GM12878 (cell line): ENCODE measurements around the gene EBF3. TPM values are rescaled to one million over a fixed set of nuclear protein-coding genes. Genes with fewer than 3 reads are reported as not detected.

Experiments used
- ATAC-seq: fragments of 200-7000 bp; cut with Tn5 transposase; 3 replicates; pipeline ENCODE4 v1.9.1; 2020; ENCODE audit warnings: mild to moderate bottlenecking, moderate library complexity
- BruUV-seq: library from RNA; stranded (reverse); fragments of 400-500 nt; replicated peaks from 2 replicates; lab custom pipeline; 2021; lab: Mats Ljungman, UMichigan
- CTCF ChIA-PET: fragments of 300-600 bp; sonication (Branson Sonifier 250); formaldehyde crosslinking; extraction: SDS; loops from one replicate; lab custom pipeline; 2021; ENCODE audit warnings: inconsistent platforms; lab: Yijun Ruan, JAX
- POLR2A ChIA-PET: fragments of 350-600 bp; formaldehyde crosslinking; extraction: SDS; loops from one replicate; lab custom pipeline; 2021; ENCODE audit warnings: inconsistent platforms; lab: Charles Lee
- RAD21 ChIA-PET: fragments of 300-600 bp; sonication (Branson Sonifier 250); formaldehyde crosslinking; loops from one replicate; lab custom pipeline; 2023; ENCODE audit warnings: antibody characterized with exemption; ENCODE audit not compliant: unreplicated experiment; lab: Charles Lee
- SMC1A ChIA-PET: fragments of 300-600 bp; sonication (Branson Sonifier 250); formaldehyde crosslinking; loops from one replicate; lab custom pipeline; 2023; ENCODE audit not compliant: unreplicated experiment, uncharacterized antibody; lab: Charles Lee
- DNase-seq: peaks from one replicate; pipeline ENCODE4 v3.0.0-alpha.2; 2011; ENCODE audit warnings: low read depth, low spot score
- FAIRE-seq: peaks from 3 replicates; lab custom pipeline; 2011; peaks lifted over from hg19 to GRCh38; lab: Jason Lieb, UNC
- H2AFZ ChIP-seq: 2 replicates; pipeline ENCODE4 v1.6.0; 2011; ENCODE audit warnings: low read depth, low read length, control low read depth; ENCODE audit not compliant: control insufficient read depth
- H3K27ac ChIP-seq: 2 replicates; pipeline ENCODE4 v1.5.1; 2011; ENCODE audit warnings: control low read depth; ENCODE audit not compliant: control insufficient read depth, insufficient read depth
- H3K27me3 ChIP-seq, 2 experiments: replicated peaks in 1 of 2; 2 replicates each; pipeline versions ENCODE4 v1.6.0 to v1.6.1; 2011; ENCODE audit warnings: low read length in 1 of 2; ENCODE audit not compliant: control insufficient read depth in 2 of 2, insufficient read depth in 2 of 2
- H3K36me3 ChIP-seq, 2 experiments: 2 replicates each; pipeline ENCODE4 v1.5.1; 2011; ENCODE audit warnings: low read length in 1 of 2; ENCODE audit not compliant: control insufficient read depth in 2 of 2, insufficient read depth in 2 of 2
- H3K4me1 ChIP-seq: 2 replicates; pipeline ENCODE4 v1.6.1; 2011; ENCODE audit warnings: mild to moderate bottlenecking, low read length, moderate library complexity, mixed read lengths; ENCODE audit not compliant: control insufficient read depth, insufficient read depth
- H3K4me2 ChIP-seq: 2 replicates; pipeline ENCODE4 v1.6.0; 2011; ENCODE audit warnings: control low read depth; ENCODE audit not compliant: control insufficient read depth, insufficient read depth
- H3K4me3 ChIP-seq: fragments of 200-600 bp; sonication (generic); 2 replicates; pipeline ENCODE4 v1.5.1; 2016
- H3K79me2 ChIP-seq: 2 replicates; pipeline ENCODE4 v1.6.0; 2011; ENCODE audit warnings: low read length; ENCODE audit not compliant: control insufficient read depth, insufficient read depth
- H3K9ac ChIP-seq: 2 replicates; pipeline ENCODE4 v1.8.0; 2011; ENCODE audit warnings: low read length, control low read depth, mixed read lengths; ENCODE audit not compliant: control insufficient read depth, insufficient read depth
- H3K9me3 ChIP-seq: replicated peaks from 3 replicates; pipeline ENCODE4 v1.5.1; 2011; ENCODE audit warnings: mild to moderate bottlenecking, low read length; ENCODE audit not compliant: control insufficient read depth, insufficient read depth
- H4K20me1 ChIP-seq: 2 replicates; pipeline ENCODE4 v1.6.0; 2011; ENCODE audit not compliant: control insufficient read depth, insufficient read depth
- BCL11A ChIP-seq: IDR thresholded peaks from 2 replicates; pipeline ENCODE4 v1.6.1; 2011; ENCODE audit warnings: low read depth, low read length
- BCLAF1 ChIP-seq: fragments of 450-650 bp; IDR thresholded peaks from 2 replicates; pipeline ENCODE4 v1.6.1; 2017; ENCODE audit warnings: antibody characterized with exemption, mild to moderate bottlenecking, moderate library complexity
- ELK1 ChIP-seq: IDR thresholded peaks from 2 replicates; pipeline ENCODE4 v1.6.1; 2012; ENCODE audit warnings: low read depth, low read length, improper control_type of control experiment
- JUNB ChIP-seq: IDR thresholded peaks from 2 replicates; pipeline ENCODE4 v1.6.1; 2016; ENCODE audit warnings: antibody characterized with exemption, mild to moderate bottlenecking
- NR2C1 ChIP-seq: fragments of 450-650 bp; IDR thresholded peaks from 2 replicates; pipeline ENCODE4 v1.6.1; 2017; ENCODE audit warnings: antibody characterized with exemption, mild to moderate bottlenecking, moderate library complexity
- PBX3 ChIP-seq: IDR thresholded peaks from 2 replicates; pipeline ENCODE4 v1.6.1; 2011; ENCODE audit warnings: mild to moderate bottlenecking, low read depth, low read length, moderate library complexity; ENCODE audit not compliant: insufficient replicate concordance
- POLR2AphosphoS5 ChIP-seq: IDR thresholded peaks from 2 replicates; pipeline ENCODE4 v1.6.1; 2011; ENCODE audit warnings: mild to moderate bottlenecking, low read length, inconsistent platforms
- SREBF2 ChIP-seq: IDR thresholded peaks from 2 replicates; pipeline ENCODE4 v1.6.1; 2012; ENCODE audit warnings: mild to moderate bottlenecking, low read length
- YY1 ChIP-seq: IDR thresholded peaks from 2 replicates; pipeline ENCODE4 v1.6.1; 2011; ENCODE audit warnings: low read depth, mild to moderate bottlenecking, low read length
- ZBTB33 ChIP-seq: fragments of 450-650 bp; IDR thresholded peaks from 2 replicates; pipeline ENCODE4 v1.6.1; 2017; ENCODE audit warnings: mild to moderate bottlenecking
- ZNF274 ChIP-seq: IDR thresholded peaks from one replicate; pipeline ENCODE4 v1.8.0; 2011; ENCODE audit not compliant: insufficient read length, insufficient read depth
- ZNF592 ChIP-seq: fragments of 450-650 bp; IDR thresholded peaks from 2 replicates; pipeline ENCODE4 v1.6.1; 2017; ENCODE audit warnings: mild to moderate bottlenecking, moderate library complexity
- WGBS: methylation state at CpG from one replicate; pipeline ENCODE4 v1.1.6; 2016; ENCODE audit warnings: low lambda C conversion rate; ENCODE audit not compliant: insufficient replicate concordance, insufficient coverage; ENCODE audit errors: missing lambda C conversion rate; 5-methylcytosine and 5-hydroxymethylcytosine counted together
- in situ Hi-C: fragments of 300-500 bp; cut with MboI; formaldehyde crosslinking; loops from 9 replicates; pipeline ENCODE4 v1.14.3; 2018; ENCODE audit warnings: mixed read lengths
- intact Hi-C: fragments of 100-400 bp; cut with micrococcal nuclease; formaldehyde crosslinking; loops from one replicate; pipeline ENCODE4 v1.14.2; 2022; ENCODE audit not compliant: unreplicated experiment
- polyA plus RNA-seq, 11 experiments: library from polyadenylated mRNA; depleted of rRNA in 4 of 11; unstranded in 6 of 11; stranded (reverse) in 5 of 11; fragments of >200 nt; fragmentation: Nextera tagmentation in 4 of 11; fragmentation: Illumina TruSeq in 1 of 11; extraction: Ambion mirVana in 4 of 11; extraction: Trizol in 1 of 11; gene quantifications; 1 replicate in 1 of 11; 2 replicates in 10 of 11; pipeline versions ENCODE4 v1.2.1 to v1.2.3, GENCODE V29; 2011 to 2016; ENCODE audit warnings: inconsistent platforms in 2 of 11, missing spikeins in 2 of 11, low read depth in 1 of 11
- total RNA-seq, 4 experiments: library from RNA; depleted of rRNA in 3 of 4; stranded (reverse); fragments of >200 nt in 3 of 4; fragmentation: Illumina TruSeq in 1 of 4; extraction: Trizol in 1 of 4; gene quantifications; 2 replicates each; pipeline versions ENCODE4 v1.2.1 to v1.2.3, GENCODE V29; 2013 to 2021

The EBF3 gene
- total and polyA plus RNA-seq, 10 of the 15 experiments (the other 5 are each of a cell fraction or from before 2014, with no cell fraction given): not detected

- no peak for FAIRE-seq
- Histone ChIP-seq H3K27me3 (peaks cover 7 to 26% of the 10 kb centered on the region in 2 experiments), H3K4me3 (no peak overlapping the region), H3K9me3 (no peaks in the 10 kb centered on the region; the same call in 2 of the 3 replicates), H3K9ac (no peak overlapping the region), H3K36me3 (no peaks in the 10 kb centered on the region; a peak in 1 of 4 replicates), H4K20me1 (no peaks in the 10 kb centered on the region), H2AFZ (no peak overlapping the region), H3K27ac (no peak overlapping the region), H3K4me2 (no peak overlapping the region), H3K4me1 (no peaks in the 10 kb centered on the region), H3K79me2 (no peaks in the 10 kb centered on the region)
- BruUV-seq: no TSS peak
- ChIA-PET SMC1A (no interaction called here), RAD21 (no interaction called here), POLR2A (no interaction called here), CTCF (no interaction called here)
- 63% methylated on average over 12 of the region's 14 CpGs for WGBS
- in situ Hi-C loops (no loop called here), intact Hi-C loops (loop anchor here (5.0 kb wide), 1 partner anchor 938 kb away; no protein-coding TSS in a partner anchor)
- ATAC-seq: no peak
- DNase-seq: no peak
- TF ChIP-seq NR2C1 (no peak), SREBF2 (no peak), ELK1 (no peak), ZBTB33 (no peak), BCLAF1 (no peak), JUNB (no peak), PBX3 (no peak), ZNF274 (no peak), BCL11A (no peak), POLR2AphosphoS5 (no peak), ZNF592 (no peak), YY1 (no peak)
Measured at GRCh38 chr10:129969911-129970464, 5.9 kb upstream of the EBF3 start.
